A549 (cell line): ENCODE data around the gene KCP. TPM values are rescaled to one million over a fixed set of nuclear protein-coding genes. Genes with fewer than 3 reads are reported as not detected.

Experiments
- ATAC-seq, 2 experiments: fragments of 200-7000 bp in 1 of 2; fragments of >200 bp in 1 of 2; cut with Nextera tagmentation in 1 of 2; cut with Tn5 transposase in 1 of 2; 3 replicates each; pipeline versions ENCODE4 v1.8.0 to v1.9.1; 2018 to 2020; ENCODE audit warnings: mild to moderate bottlenecking in 1 of 2, moderate library complexity in 1 of 2
- CTCF ChIA-PET: fragments of 300-600 bp; sonication (Branson Sonifier 250); formaldehyde crosslinking; extraction: SDS; loops from one replicate; lab custom pipeline; 2021; ENCODE audit warnings: antibody characterized with exemption, inconsistent platforms; lab: Yijun Ruan, JAX
- POLR2A ChIA-PET: fragments of 350-600 bp; formaldehyde crosslinking; extraction: SDS; loops from one replicate; lab custom pipeline; 2021; ENCODE audit warnings: antibody characterized with exemption, inconsistent platforms; lab: Yijun Ruan, JAX
- DNase-seq, 2 experiments: peaks; one replicate each; pipeline versions ENCODE4 v3.0.0 to v3.0.0-alpha.2; 2011 to 2016; ENCODE audit warnings: low read depth in 1 of 2, low spot score in 1 of 2
- FAIRE-seq: peaks from 2 replicates; lab custom pipeline; 2011; peaks lifted over from hg19 to GRCh38; lab: Jason Lieb, UNC
- H3K27ac ChIP-seq, 2 experiments: fragments of >200 bp; sonication (Bioruptor Twin); formaldehyde crosslinking; 3 replicates each; pipeline ENCODE4 v1.5.1; 2016 to 2017
- H3K4me1 ChIP-seq: fragments of >200 bp; sonication (Bioruptor Twin); formaldehyde crosslinking; 3 replicates; pipeline ENCODE4 v1.6.1; 2016
- H3K4me2 ChIP-seq: fragments of >200 bp; sonication (Bioruptor Twin); formaldehyde crosslinking; 3 replicates; pipeline ENCODE4 v1.6.1; 2016
- H3K4me3 ChIP-seq: fragments of >200 bp; sonication (Bioruptor Twin); formaldehyde crosslinking; 3 replicates; pipeline ENCODE4 v1.5.1; 2016
- H3K9me3 ChIP-seq: fragments of >200 bp; sonication (Bioruptor Twin); formaldehyde crosslinking; 3 replicates; pipeline ENCODE4 v1.6.1; 2016
- ATOH8 ChIP-seq: fragments of 250-450 bp; sonication (Bioruptor Pico); IDR thresholded peaks from 2 replicates; pipeline ENCODE4 v1.5.0; 2020; ENCODE audit warnings: low read depth, mild to moderate bottlenecking, moderate library complexity
- BCL3 ChIP-seq: fragments of >200 bp; sonication (Bioruptor Twin); formaldehyde crosslinking; IDR thresholded peaks from 3 replicates; pipeline ENCODE4 v1.6.1; 2016
- CHD2 ChIP-seq: fragments of 150-350 bp; IDR thresholded peaks from 2 replicates; pipeline ENCODE4 v1.6.1; 2014; ENCODE audit warnings: low read length; ENCODE audit not compliant: partially characterized antibody
- CHD4 ChIP-seq: fragments of 200-600 bp; sonication (generic); IDR thresholded peaks from 2 replicates; pipeline ENCODE4 v1.6.1; 2016; ENCODE audit warnings: antibody characterized with exemption, mild to moderate bottlenecking, borderline replicate concordance
- EHMT2 ChIP-seq: fragments of 200-600 bp; sonication (generic); IDR thresholded peaks from 2 replicates; pipeline ENCODE4 v1.6.1; 2016; ENCODE audit warnings: antibody characterized with exemption, low read depth, mild to moderate bottlenecking, moderate library complexity
- EP300 ChIP-seq, 2 experiments: fragments of >200 bp; sonication (Bioruptor Twin); formaldehyde crosslinking; IDR thresholded peaks; 2 replicates in 1 of 2; 3 replicates in 1 of 2; pipeline ENCODE4 v1.6.1; 2016 to 2017
- ESRRA ChIP-seq: fragments of 150-350 bp; IDR thresholded peaks from 2 replicates; pipeline ENCODE4 v1.6.1; 2014; ENCODE audit warnings: mild to moderate bottlenecking, low read length, borderline replicate concordance
- FOXS1 ChIP-seq: fragments of 250-450 bp; sonication (Bioruptor Pico); IDR thresholded peaks from 2 replicates; pipeline ENCODE4 v1.5.0; 2020; ENCODE audit warnings: mild to moderate bottlenecking, moderate library complexity
- GATA3 ChIP-seq: IDR thresholded peaks from 2 replicates; pipeline ENCODE4 v1.6.1; 2012; ENCODE audit warnings: borderline replicate concordance
- HDAC2 ChIP-seq: fragments of 200-600 bp; sonication (generic); IDR thresholded peaks from 2 replicates; pipeline ENCODE4 v1.6.1; 2016
- HES2 ChIP-seq: fragments of >200 bp; sonication (Bioruptor Twin); formaldehyde crosslinking; IDR thresholded peaks from 2 replicates; pipeline ENCODE4 v1.6.1; 2016
- HEYL ChIP-seq: fragments of 250-450 bp; sonication (Bioruptor Pico); IDR thresholded peaks from 2 replicates; pipeline ENCODE4 v1.8.0; 2021; ENCODE audit warnings: mild to moderate bottlenecking, moderate library complexity
- HOXB13 ChIP-seq: fragments of 250-450 bp; sonication (Bioruptor Pico); IDR thresholded peaks from 2 replicates; pipeline ENCODE4 v1.5.0; 2020; ENCODE audit warnings: low read depth, mild to moderate bottlenecking, moderate library complexity
- HOXB5 ChIP-seq: fragments of 250-450 bp; sonication (Bioruptor Pico); IDR thresholded peaks from 2 replicates; pipeline ENCODE4 v1.5.0; 2020; ENCODE audit warnings: mild to moderate bottlenecking, moderate library complexity
- JUN ChIP-seq, 2 experiments: fragments of >200 bp; sonication (Bioruptor Twin); formaldehyde crosslinking; IDR thresholded peaks; 2 replicates in 1 of 2; 3 replicates in 1 of 2; pipeline ENCODE4 v1.6.1; 2016 to 2017
- JUNB ChIP-seq: fragments of >200 bp; sonication (Bioruptor Twin); formaldehyde crosslinking; IDR thresholded peaks from 2 replicates; pipeline ENCODE4 v1.6.1; 2016
- KDM5A ChIP-seq: fragments of 200-600 bp; sonication (generic); IDR thresholded peaks from 2 replicates; pipeline ENCODE4 v1.6.1; 2016; ENCODE audit warnings: antibody characterized with exemption, mild to moderate bottlenecking
- MAX ChIP-seq: IDR thresholded peaks from 2 replicates; pipeline ENCODE4 v1.6.1; 2012
- MAZ ChIP-seq: fragments of 150-350 bp; IDR thresholded peaks from 2 replicates; pipeline ENCODE4 v1.6.1; 2014; ENCODE audit warnings: antibody characterized with exemption, low read depth, low read length, borderline replicate concordance
- PHF8 ChIP-seq: fragments of 200-600 bp; sonication (generic); IDR thresholded peaks from 2 replicates; pipeline ENCODE4 v1.6.1; 2016; ENCODE audit warnings: low read depth, mild to moderate bottlenecking, antibody characterized with exemption, moderate library complexity, borderline replicate concordance
- POLR2AphosphoS2 ChIP-seq: conservative IDR thresholded peaks from 2 replicates; pipeline ENCODE4 v1.6.1; 2012; ENCODE audit warnings: low read length, improper control_type of control experiment, inconsistent platforms
- RAD21 ChIP-seq, 2 experiments: fragments of >200 bp in 1 of 2; sonication (Bioruptor Twin) in 1 of 2; formaldehyde crosslinking in 1 of 2; IDR thresholded peaks in 1 of 2; conservative IDR thresholded peaks in 1 of 2; 2 replicates in 1 of 2; 3 replicates in 1 of 2; pipeline ENCODE4 v1.6.1; 2012 to 2018; ENCODE audit warnings: inconsistent platforms in 1 of 2
- RARB ChIP-seq: fragments of 250-450 bp; sonication (Bioruptor Pico); IDR thresholded peaks from 2 replicates; pipeline ENCODE4 v1.8.0; 2021; ENCODE audit warnings: mild to moderate bottlenecking, moderate library complexity
- RNF2 ChIP-seq: fragments of 200-600 bp; sonication (generic); IDR thresholded peaks from 2 replicates; pipeline ENCODE4 v1.6.1; 2016; ENCODE audit warnings: low read depth, mild to moderate bottlenecking, antibody characterized with exemption, moderate library complexity, borderline replicate concordance
- SMC3 ChIP-seq: fragments of >200 bp; sonication (Bioruptor Twin); formaldehyde crosslinking; IDR thresholded peaks from 3 replicates; pipeline ENCODE4 v1.6.1; 2018; ENCODE audit warnings: inconsistent platforms
- USF2 ChIP-seq: fragments of 450-650 bp; IDR thresholded peaks from 2 replicates; pipeline ENCODE4 v1.6.1; 2014; ENCODE audit warnings: antibody characterized with exemption
- ZFP36 ChIP-seq: fragments of 450-650 bp; IDR thresholded peaks from 2 replicates; pipeline ENCODE4 v1.6.1; 2014; ENCODE audit warnings: borderline replicate concordance; ENCODE audit not compliant: partially characterized antibody
- WGBS: methylation state at CpG from one replicate; pipeline ENCODE4 v1.1.6; 2017; ENCODE audit errors: missing lambda C conversion rate; 5-methylcytosine and 5-hydroxymethylcytosine counted together
- polyA plus RNA-seq, 4 experiments: library from polyadenylated mRNA; depleted of rRNA in 3 of 4; stranded (reverse); fragments of >200 nt; fragmentation: RNase III in 1 of 4; extraction: RNeasy Plus Mini Kit Qiagen cat#74134 plus additional on column Dnase treatment in 1 of 4; gene quantifications; 2 replicates in 3 of 4; 3 replicates in 1 of 4; pipeline ENCODE4 v1.2.3, GENCODE V29; 2011 to 2017

KCP gene
- polyA plus RNA-seq, 2 of the 4 experiments (the other 2 are of a cell fraction): 0.14 TPM; not detected in 1

- peak overlapping the region; percentile 93 for H3K4me2 ChIP-seq
- TF ChIP-seq RAD21 (conservative IDR thresholded peaks at IDR 0.05 in 1 of 2, IDR thresholded peaks at IDR 0.05 in 1 of 2) (no peak), HEYL (no peak), ZFP36 (no peak), POLR2AphosphoS2 (no peak), HES2 (no peak), USF2 (no peak), GATA3 (no peak), HDAC2 (no peak), ESRRA (no peak), JUNB (no peak), EP300 (IDR thresholded peaks at IDR 0.05) (no peak), PHF8 (no peak), RNF2 (no peak), FOXS1 (CRISPR knock-in tag) (no peak), HOXB5 (CRISPR knock-in tag) (no peak), CHD2 (no peak), KDM5A (no peak), BCL3 (no peak)
- TF ChIP-seq, all 56 proteins: peak for 0
- no peak for DNase-seq
- ChIA-PET POLR2A (interaction anchor here (0.6 to 0.9 kb wide), 2 partner anchors 10 to 23 kb away, joined by 3 read pairs; no protein-coding TSS in a partner anchor), CTCF (interaction anchor here (0.7 to 1.6 kb wide), 4 partner anchors 10 to 154 kb away, joined by 3 to 5 read pairs (median 4); no protein-coding TSS in a partner anchor)
- H3K9me3 ChIP-seq: no peaks in the 10 kb centered on the region
- 85% methylated on average over 13 of the region's 17 CpGs for WGBS
- peaks cover 12% of the 10 kb centered on the region for H3K4me1 ChIP-seq
- peak overlapping the region; percentile 80 for H3K4me3 ChIP-seq
- no peak for FAIRE-seq
- peak overlapping the region; percentile 79 to 88 for H3K27ac ChIP-seq
- no peak; a peak in 1 of 6 replicates for ATAC-seq
Measured at GRCh38 chr7:128937271-128937646, 26.8 kb upstream of the KCP start.

GRCh38 chr7:128936798-128937197, 26.3 kb upstream of the KCP start:
- ChIA-PET CTCF (interaction anchor here (0.6 to 1.6 kb wide), 4 partner anchors 27 to 155 kb away, joined by 3 to 5 read pairs (median 4); no protein-coding TSS in a partner anchor), POLR2A (no interaction called here)
- H3K4me2 ChIP-seq: no peak overlapping the region; the same call in 2 of the 3 replicates
- H3K4me1 ChIP-seq: peaks cover 12% of the 10 kb centered on the region
- 97% methylated on average over 4 of the region's 4 CpGs for WGBS
- ATAC-seq (no peak), FAIRE-seq (no peak), DNase-seq (no peak)
- H3K27ac ChIP-seq: no peak overlapping the region
- no peak overlapping the region for H3K4me3 ChIP-seq
- TF ChIP-seq USF2 (no peak), EHMT2 (no peak), ESRRA (no peak), MAZ (no peak), JUN (IDR thresholded peaks at IDR 0.05) (no peak), CHD4 (no peak), FOXS1 (CRISPR knock-in tag) (no peak), RARB (no peak), HOXB13 (no peak), ATOH8 (CRISPR knock-in tag) (no peak), MAX (no peak), EP300 (IDR thresholded peaks at IDR 0.05) (no peak), SMC3 (no peak)
- no peaks in the 10 kb centered on the region for H3K9me3 ChIP-seq
